Retinal pigment epithelial cell (primary cell): ENCODE data around the gene ERP27.

Experiments
- DNase-seq: peaks from one replicate; pipeline ENCODE4 v3.0.0-alpha.2; 2010; ENCODE audit warnings: low read depth
- H3K4me3 ChIP-seq: 2 replicates; pipeline ENCODE4 v1.5.1; 2011; ENCODE audit warnings: mild to moderate bottlenecking, low read length, control low read depth, moderate library complexity
- TF ChIP-seq, protein P1 (sequence below): conservative IDR thresholded peaks from 2 replicates; pipeline ENCODE4 v1.5.1; 2011; ENCODE audit warnings: low read depth, low read length, control low read depth, inconsistent platforms

The ERP27 gene

DNA sequence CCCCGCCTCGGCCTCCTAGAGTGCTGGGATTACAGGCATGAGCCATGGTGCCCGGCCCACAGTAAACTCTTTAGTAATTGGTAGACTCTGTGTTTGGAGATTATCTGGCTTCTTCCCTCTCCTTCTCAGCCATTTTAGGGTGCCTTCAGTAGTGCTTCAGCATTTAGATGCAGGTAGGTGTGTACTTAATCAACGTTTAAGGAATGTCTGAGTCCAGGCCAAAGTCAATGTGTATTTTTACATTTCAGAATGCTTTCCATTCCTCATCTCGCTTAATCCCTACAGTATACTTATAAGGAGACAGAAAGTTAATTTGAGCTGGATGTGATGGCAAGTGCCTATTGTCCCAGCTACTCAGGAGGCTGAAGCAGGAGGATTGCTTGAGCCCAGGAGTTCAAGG, 32.2 kb downstream of the ERP27 start:
- H3K4me3 ChIP-seq: no peak overlapping the region
- TF ChIP-seq, protein P1, sequence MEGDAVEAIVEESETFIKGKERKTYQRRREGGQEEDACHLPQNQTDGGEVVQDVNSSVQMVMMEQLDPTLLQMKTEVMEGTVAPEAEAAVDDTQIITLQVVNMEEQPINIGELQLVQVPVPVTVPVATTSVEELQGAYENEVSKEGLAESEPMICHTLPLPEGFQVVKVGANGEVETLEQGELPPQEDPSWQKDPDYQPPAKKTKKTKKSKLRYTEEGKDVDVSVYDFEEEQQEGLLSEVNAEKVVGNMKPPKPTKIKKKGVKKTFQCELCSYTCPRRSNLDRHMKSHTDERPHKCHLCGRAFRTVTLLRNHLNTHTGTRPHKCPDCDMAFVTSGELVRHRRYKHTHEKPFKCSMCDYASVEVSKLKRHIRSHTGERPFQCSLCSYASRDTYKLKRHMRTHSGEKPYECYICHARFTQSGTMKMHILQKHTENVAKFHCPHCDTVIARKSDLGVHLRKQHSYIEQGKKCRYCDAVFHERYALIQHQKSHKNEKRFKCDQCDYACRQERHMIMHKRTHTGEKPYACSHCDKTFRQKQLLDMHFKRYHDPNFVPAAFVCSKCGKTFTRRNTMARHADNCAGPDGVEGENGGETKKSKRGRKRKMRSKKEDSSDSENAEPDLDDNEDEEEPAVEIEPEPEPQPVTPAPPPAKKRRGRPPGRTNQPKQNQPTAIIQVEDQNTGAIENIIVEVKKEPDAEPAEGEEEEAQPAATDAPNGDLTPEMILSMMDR: no peak
- DNase-seq: no peak

- DNase-seq: no peak
- TF ChIP-seq, protein P1: no peak
- no peak overlapping the region for H3K4me3 ChIP-seq
These were observed 32.9 kb downstream of the ERP27 start for GRCh38 chr12:14905269-14906004.

- TF ChIP-seq, protein P1: no peak
- no peak overlapping the region for H3K4me3 ChIP-seq
- no peak for DNase-seq
These were observed 33.5 kb downstream of the ERP27 start for GRCh38 chr12:14904854-14905253.

DNA sequence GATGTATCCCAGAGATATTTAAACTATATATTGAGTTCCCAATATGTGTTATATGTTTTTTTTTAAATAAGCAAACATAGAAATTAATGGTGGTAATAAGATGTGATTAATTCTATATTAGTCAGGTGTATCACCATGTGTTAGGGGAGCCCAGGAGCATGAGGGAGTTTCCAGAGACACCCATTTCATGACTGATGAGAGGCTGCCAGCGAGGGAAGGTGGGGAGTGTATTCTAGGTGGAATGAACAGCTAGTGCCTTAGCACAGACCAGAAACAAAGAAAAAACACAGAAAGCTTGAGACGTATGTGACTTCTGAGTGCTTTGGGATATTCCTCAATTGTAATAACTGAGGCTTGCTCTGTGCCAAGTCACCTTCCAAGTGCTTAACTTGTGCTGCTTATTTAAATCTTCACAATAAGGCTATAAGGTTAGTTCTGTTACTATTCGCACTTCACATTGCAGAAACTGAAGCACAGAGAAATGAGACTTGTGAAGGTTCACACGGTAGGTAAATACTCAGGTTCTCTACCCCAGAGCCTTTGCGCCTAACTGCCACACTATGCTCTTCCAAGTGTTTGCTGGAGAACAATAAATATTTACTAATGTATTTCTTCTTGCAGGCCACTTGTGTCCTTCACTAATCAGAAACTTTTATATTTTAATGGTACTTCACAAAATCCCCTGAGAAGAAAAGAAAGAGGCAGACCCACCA, 34.8 kb downstream of the ERP27 start:
- TF ChIP-seq, protein P1: no peak
- no peak for DNase-seq
- H3K4me3 ChIP-seq: no peak overlapping the region

DNA sequence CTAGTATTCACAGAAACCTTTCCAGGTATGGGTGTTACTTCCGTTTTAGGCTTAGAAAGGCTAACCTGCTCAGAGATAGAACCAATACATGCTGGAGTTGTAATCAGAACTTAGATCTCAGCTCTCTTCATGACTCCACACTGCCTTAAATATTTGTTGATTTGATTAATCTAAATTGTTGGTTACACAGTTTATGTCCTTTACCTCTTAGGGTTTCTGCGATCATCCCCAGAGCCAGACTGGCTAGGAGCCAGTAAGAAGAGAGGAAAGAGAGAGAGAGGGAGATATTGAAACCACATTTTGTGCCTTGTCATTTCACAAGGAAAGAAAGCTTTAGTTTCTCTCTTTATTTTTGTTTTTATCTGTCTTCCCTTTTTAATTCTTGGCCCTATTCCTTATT, 35.9 kb downstream of the ERP27 start:
- no peak overlapping the region for H3K4me3 ChIP-seq
- DNase-seq: no peak
- TF ChIP-seq, protein P1: no peak

DNA sequence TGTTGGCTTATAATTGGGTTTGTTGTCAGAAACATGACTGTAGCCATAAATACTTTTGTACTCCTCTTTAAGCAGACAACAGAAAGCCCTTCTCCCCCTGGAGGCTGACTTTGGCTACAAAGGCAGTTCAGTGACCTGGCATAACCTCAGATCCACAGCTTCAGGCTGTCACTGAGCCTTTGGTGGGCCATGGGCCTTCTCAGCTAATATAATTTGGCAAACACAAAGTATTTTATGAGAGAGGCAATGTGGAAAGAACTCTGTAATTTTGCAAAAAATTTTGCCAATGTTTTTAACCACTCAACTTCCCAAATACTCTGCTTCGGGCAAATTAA, 37.1 kb downstream of the ERP27 start:
- DNase-seq: no peak
- TF ChIP-seq, protein P1: no peak
- H3K4me3 ChIP-seq: no peak overlapping the region
